AG09309 (cell line): ENCODE data around the gene RPS6KA3.
"Not testable (repeated sequence)": the region's sequence is repeated elsewhere in the genome, so short reads cannot be mapped to it uniquely, and the experiment has no call there.

ENCODE experiments used
- DNase-seq: peaks from one replicate; pipeline ENCODE4 v3.0.0-alpha.2; 2010; ENCODE audit warnings: low read depth
- H3K4me3 ChIP-seq: 2 replicates; pipeline ENCODE4 v1.5.1; 2011; ENCODE audit warnings: mild to moderate bottlenecking, low read depth, low read length, moderate library complexity; ENCODE audit not compliant: control insufficient read depth
- CTCF ChIP-seq: IDR thresholded peaks from 2 replicates; pipeline ENCODE4 v1.5.1; 2011; ENCODE audit warnings: mild to moderate bottlenecking, low read depth, low read length, inconsistent platforms; ENCODE audit not compliant: insufficient read depth, control insufficient read depth; ENCODE audit errors: missing control alignments

Gene RPS6KA3

GRCh38 chrX:20171887-20172286 is 94.8 kb downstream of the RPS6KA3 start:
- H3K4me3 ChIP-seq = no peak overlapping the region
- no peak for TF ChIP-seq CTCF
- no peak for DNase-seq

GRCh38 chrX:20162516-20162915 is 104.2 kb downstream of the RPS6KA3 start:
- H3K4me3 ChIP-seq, DNase-seq: not testable (repeated sequence)

GRCh38 chrX:20159797-20160385 is 106.8 kb downstream of the RPS6KA3 start:
- H3K4me3 ChIP-seq = no peak overlapping the region
- no peak for TF ChIP-seq CTCF
- DNase-seq = no peak

- no peak for TF ChIP-seq CTCF
- no peak for DNase-seq
- no peak overlapping the region for H3K4me3 ChIP-seq
These were observed 115.0 kb downstream of the RPS6KA3 start for GRCh38 chrX:20151689-20152088.

GRCh38 chrX:20149326-20149725 is 117.4 kb downstream of the RPS6KA3 start:
- no peak for TF ChIP-seq CTCF
- no peak for DNase-seq
- no peak overlapping the region for H3K4me3 ChIP-seq

GRCh38 chrX:20147561-20147960 is 119.1 kb downstream of the RPS6KA3 start:
- no peak for TF ChIP-seq CTCF
- DNase-seq = no peak
- H3K4me3 ChIP-seq = no peak overlapping the region

GRCh38 chrX:20144491-20144890 is 122.2 kb downstream of the RPS6KA3 start:
- no peak for DNase-seq
- no peak for TF ChIP-seq CTCF
- H3K4me3 ChIP-seq = no peak overlapping the region

- H3K4me3 ChIP-seq = no peak overlapping the region
- no peak for TF ChIP-seq CTCF
- DNase-seq = no peak
These were observed 123.1 kb downstream of the RPS6KA3 start for GRCh38 chrX:20143561-20143960.
